HG03439 (cell line): ENCODE results near the gene MRO.
"Not testable (repeated sequence)": the region's sequence is repeated elsewhere in the genome, so short reads cannot be mapped to it uniquely, and the experiment has no call there.

Source experiments
- ATAC-seq: cut with Tn5 transposase; IDR thresholded peaks from one replicate; pipeline ENCODE4 v1.9.1; 2021; ENCODE audit warnings: mild to moderate bottlenecking, moderate library complexity; ENCODE audit not compliant: unreplicated experiment

The MRO gene

DNA sequence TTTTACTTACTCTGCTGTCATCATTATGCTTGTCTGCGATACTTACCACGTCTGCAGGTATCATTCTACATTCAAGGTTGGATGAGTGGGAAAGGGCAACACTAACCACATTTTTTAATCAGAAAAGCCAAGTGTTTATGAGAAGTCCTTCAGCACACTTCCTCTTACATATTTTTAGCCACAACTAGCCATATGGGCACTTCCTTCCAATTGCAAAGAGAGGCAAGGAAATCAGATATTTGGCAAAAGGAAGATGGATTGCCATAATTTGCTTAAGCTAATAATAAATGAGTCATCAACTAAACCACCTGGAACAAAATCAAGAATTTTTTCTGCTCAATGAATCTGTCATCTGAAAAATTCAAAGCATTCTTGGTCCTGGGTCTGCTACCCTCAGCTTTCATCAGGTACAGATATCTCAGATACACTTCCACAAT is 16.7 kb upstream of the MRO start:
- ATAC-seq = no peak

DNA sequence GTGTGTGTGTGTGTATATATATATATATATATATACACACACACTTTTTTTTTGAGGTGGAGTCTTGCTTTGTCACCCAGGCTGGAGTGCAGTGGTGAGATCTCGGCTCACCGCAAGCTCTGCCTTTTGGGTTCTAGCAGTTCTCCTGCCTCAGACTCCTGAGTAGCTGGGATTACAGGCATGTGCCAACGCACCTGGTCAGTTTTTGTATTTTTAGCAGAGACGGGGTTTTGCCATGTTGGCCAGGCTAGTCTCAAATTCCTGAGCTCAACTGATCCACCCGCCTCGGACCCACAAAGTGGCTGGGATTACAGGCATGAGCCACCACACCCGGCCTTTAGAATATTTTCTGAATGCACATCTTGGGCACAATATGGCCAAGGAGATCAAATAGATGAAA is 13.7 kb upstream of the MRO start:
- not testable (repeated sequence) for ATAC-seq

DNA sequence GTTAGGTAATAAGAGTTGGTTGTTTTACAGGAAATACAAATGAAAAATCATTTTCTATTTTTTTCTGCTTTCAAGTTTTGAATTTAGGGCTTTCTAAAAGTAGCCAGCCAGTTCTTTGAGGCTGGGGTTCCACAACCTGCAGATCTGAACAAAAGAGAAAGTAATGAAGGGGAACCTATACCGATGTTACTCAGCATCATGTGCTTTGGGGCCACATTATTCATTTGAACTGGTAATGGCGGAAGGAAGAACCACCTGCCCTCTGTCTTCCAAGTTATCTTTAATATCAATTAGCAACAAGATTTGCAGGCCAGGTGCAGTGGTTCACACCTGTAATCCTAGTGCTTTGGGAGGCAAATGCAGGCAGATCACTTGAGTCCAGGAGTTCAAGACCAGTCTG is 12.9 kb upstream of the MRO start:
- ATAC-seq = peak; percentile 58

DNA sequence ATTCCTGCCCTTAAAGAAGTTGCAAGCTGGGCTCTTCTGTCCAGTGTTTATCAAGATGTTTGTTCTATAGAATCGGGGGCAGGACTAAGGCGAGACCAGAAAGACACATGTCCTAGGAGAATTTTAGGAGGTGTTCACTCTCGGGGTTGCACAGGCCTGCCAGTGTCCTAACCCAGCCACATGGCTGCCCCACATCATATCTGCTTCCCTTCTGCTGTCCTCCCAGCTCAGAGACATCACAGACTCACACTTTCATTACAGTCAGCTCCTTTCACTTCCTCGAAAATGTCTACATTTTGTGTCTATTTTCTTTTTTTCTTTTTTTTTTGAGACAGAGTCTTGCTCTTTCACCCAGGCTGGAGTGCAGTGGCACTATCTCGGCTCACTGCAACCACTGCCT is 10.7 kb upstream of the MRO start:
- ATAC-seq = no peak

DNA sequence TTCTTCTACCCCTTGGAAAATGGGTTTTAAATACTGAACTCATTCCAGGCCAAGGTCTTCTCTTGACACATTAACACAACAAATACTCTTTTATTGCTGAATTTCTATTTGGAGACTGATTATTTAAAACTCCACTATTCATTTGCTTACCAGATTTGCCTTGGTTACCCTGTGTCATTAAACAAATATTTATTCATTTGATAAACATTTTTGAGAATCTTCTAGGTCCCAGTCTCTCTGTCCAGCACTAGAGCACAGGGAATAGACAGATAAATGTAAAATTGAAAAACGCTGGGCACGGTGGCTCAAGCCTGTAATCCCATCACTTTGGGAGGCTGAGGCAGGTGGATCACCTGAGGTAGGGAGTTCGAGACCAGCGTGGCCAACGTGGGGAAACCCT is 9.8 kb upstream of the MRO start:
- no peak for ATAC-seq

DNA sequence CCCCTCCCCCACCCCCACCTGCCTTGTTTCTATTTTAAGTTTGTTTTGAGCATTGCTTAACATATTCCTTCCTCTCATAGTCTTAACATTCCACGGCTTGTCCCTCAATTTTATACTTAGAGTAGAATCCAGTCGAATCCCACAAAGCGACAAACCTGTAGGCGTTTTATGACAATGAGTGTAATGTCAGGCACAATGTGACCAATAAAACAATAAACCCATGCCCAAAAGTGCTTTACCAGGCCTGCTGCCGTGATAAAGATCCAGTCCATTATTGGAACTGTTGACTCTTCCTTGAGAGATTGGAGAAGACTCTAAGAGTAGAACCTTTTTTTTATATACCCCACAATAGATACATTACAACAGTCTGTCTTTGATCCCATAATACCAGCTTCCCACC is 6.2 kb upstream of the MRO start:
- no peak for ATAC-seq

DNA sequence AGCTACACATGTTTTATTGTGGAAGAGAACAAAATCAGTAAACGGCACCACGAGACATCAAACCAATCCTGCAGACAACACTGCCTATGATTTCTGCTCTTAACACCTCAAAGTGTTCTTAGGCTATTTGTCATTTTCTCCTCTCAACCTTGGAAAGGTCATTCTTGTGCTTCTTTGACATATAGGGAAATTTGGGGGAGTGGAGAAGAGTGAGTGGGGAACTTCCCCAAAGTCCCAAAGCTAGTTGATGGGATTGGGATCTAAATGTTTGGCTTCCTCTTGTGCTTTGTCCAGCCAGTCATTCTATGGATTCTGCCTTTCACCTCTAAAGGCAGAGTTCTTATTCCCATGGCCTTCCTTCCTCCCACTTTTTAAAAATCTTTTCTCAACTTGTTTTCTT is 5.8 kb upstream of the MRO start:
- no peak for ATAC-seq

DNA sequence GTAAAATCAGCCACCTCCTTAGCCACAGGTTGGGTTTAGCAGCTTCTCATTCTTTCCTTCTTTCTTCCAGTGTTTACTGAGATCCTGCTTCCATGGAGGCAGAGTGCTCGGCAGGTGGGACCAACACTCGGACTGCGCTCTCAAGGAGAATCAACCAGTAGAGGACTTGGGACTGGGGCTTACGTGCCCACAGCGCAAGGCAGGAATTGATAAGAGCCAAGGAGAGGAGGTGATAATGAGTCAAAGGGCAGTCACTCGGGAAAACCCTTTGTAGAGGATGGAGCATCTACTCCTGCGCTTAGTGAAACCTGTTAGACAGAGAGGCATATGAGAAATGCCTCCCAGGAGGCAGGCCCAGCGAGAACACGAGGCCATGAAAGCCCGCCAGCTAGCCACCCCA is 2.9 kb upstream of the MRO start:
- ATAC-seq = no peak

DNA sequence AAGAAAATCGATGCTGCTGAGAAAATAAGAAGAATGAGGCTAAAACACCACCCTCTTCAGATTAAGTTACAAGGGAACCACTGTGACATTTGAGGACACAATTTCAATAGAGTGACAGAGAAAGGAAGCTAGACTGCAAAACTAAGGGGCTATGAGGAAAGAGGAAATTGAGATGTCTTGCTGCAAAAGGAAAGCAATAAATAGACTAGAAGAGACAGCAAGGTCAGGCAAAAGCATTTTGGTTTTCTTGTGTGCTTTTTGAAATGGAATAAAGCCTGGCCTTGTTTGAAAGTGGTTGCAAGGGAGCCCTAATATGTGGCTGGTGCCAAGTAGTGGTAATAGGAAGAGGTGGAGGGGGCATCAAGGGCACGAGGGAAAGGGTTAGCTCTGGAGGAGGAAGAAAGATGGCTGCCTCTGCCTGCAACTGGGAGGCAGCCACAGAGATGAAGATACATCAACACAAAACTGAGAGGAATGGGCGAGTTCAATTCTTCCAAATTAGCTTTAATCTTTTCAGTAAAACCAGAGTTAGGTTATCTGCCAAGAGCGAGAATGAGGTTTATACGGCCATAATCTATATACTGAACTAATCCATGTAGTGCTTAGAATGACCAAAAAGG is 1.2 kb upstream of the MRO start:
- no peak for ATAC-seq

DNA sequence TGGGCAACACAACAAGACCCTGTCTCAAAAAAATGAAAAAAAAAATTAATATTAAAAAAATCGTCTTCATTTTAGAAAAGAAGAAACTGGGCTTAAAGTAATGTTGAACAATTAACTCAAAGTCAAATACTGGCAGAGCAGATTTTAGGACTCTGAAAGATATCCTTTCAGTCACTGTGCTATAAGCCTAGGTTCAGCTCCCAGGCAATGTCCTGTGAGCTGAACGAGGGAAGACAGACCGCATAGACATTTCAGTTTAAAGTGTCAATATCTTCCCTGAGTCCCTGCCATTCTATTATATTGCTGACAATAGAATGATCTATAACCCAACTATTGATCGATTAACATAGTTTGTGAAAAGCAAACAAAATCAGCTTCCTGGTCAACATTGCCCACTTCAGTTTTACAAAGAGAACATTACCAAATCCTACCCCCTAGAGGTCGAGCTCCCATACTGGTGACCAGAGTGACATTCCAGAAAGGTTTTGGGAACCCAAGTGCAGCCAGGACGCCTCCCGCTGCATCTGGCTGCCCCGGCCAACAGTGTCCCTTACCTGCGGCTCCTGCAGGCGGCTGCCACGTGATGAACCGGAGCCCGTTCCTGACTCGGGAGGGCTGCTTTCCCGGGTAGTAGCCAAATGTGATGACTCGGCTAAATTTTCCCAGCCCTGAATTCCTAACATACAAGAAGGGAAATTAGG is 639 bp downstream of the MRO start:
- ATAC-seq = no peak

DNA sequence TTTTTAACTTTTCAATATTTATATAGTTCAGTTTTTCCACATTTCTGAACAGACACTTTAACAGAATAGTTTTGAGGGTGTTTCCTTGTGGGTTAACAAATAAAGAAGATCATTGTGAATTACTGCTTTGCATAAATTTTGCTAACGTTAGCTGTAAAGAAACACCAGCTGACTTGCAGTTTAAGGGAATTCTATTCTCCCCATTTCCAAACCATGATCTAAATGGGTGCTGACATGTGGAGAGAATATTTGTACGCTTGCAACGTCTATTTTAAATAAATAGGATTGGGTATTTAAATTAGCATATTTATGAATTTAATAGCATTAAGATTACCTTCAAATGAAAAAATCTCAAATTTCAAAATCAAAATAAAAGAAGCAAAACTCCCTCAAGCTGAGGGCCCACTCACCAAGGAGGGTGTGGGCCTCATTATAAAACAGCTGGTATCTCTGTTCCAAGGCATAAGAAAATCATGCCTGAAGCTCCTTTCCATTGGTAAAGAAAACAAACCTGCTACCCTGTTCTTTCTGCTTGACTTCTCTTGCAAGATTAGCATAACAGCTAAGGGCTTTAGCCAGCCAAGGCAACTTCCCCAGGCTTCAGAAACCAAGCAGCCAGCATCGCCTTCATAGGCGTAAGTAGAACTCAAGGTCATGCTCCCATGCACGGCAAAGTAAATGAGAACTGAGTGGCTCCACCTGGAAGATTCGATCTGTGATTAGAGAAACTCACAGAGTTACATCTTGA is 3.2 kb downstream of the MRO start:
- no peak for ATAC-seq

DNA sequence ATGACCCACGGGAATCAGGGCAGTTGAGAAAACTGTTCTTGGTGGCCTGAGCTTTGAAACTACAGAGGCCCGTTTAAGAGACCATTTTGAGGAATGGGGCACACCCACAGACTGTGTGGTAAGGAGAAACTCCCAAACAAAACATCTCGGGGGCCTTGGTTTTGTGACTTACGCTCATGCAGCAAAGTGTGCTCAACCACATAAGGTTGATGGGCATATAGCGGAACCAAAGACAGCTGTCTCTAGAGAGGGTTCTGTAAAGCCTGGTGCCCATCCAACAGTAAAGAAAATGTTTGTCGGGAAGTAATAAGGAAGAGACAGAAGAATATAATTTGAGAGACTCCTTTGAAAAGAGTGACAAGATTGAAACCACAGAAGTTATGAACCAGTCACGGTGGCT is 5.4 kb downstream of the MRO start:
- no peak for ATAC-seq

DNA sequence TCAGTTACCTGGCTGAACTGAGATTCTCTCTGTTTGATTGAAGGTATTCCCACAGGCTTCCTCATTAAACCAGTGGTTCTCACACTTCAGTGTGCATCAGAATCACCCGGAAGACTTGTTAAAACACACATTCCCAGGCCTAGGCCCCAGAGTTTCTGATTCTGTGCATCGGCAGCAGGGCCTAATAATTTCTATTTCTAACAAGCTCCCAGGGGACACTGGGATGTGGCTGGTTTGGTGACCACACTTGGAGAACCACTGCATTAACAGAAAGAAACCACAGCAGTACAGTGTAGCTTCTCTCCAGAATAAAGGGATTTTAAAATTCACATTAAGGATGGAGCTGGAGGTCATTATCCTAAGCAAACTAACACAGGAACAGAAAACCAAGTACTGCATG is 6.5 kb downstream of the MRO start:
- no peak for ATAC-seq

DNA sequence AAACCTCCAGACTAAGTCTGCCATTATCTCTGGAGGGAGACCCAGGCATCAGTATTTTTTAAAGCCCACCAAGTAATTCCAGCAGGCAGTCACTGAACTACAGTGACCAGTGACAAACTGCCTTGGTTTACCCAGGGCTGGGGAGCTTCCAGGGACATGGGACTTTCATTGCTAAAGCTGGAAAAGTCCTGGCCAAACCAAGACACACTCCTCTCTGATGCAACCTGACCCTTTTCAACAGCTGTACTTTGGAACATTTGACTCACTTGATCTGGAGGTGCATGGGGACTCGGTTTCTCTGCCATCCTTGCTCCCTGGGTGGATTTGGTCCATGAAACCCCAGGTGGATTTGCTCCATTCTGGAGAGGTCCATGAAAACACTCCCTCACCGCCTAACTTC is 7.0 kb downstream of the MRO start:
- no peak for ATAC-seq

DNA sequence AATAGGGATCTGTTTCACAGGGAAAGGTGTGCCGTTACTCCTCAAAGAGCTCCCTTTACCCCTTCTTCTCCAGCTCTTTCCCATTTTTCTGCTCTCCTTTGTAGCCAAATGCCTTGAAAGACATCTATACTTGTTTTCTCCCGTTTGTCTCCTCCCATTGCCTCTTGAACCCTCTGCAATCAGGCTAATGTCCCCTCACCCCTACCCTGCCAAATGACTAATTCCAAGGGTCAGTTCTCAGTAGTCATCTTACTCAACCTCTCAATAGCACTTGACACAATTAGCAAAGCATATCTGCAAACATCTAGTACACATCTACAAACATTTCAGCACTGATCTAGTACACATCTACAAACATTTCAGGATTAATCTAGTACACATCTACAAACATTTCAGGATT is 12.6 kb downstream of the MRO start:
- no peak for ATAC-seq

DNA sequence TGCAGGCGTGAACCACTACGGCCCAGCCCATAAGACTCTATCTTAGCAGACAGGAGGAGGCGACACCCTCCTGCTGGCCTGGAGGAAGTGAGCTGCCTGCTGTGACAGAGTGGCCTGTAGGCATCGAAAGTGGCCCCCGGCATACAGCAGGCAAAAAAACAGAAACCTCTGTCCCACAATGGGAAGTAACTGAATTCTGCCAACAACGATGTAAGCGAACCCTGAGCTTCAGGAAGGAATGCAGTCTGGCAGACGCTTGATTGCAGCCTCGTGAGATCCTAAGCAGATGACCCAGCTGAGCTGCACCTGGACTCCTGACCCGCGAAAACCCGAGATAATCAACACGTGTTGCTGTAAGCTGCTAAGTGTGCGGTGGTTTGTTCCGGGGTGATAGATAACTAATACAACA is 13.6 kb downstream of the MRO start:
- no peak for ATAC-seq

DNA sequence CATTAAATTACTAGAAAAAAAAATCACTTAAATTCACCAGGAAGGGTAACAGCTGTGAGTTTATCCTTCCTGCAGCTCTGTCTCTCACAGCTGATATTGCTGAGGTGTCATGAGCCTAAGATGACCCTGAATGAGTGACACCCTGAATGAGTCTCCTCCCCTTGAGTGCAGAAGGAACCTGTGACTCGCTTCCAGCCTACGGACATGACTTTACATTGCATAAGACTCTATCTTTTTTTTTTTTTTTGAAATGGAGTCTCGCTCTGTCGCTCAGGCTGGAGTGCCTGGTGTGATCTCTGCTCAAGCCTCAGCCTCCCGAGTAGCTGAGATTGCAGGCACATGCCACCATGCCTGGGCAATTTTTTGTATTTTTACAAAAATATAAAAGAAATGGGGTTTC is 14.1 kb downstream of the MRO start:
- ATAC-seq = no peak

DNA sequence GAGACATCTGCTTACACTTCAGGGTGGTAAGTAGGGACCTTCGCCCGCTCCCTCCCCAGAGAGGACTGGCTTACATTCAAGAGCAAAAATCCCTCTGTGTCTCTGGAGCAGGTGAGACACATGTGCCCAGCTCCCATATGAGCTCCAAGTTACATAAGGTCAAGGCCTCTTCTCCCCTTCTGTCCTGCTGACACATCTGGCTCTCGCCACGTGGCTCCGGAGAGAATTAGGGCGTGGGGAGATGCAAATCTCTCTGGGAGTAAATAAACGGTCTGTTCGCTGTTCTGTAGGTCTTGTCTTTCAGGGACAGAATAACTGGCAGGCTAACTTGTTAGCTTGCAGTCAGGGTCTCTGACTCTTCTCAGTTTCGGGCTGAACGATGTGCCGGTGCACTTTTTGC is 16.2 kb downstream of the MRO start:
- ATAC-seq = no peak

DNA sequence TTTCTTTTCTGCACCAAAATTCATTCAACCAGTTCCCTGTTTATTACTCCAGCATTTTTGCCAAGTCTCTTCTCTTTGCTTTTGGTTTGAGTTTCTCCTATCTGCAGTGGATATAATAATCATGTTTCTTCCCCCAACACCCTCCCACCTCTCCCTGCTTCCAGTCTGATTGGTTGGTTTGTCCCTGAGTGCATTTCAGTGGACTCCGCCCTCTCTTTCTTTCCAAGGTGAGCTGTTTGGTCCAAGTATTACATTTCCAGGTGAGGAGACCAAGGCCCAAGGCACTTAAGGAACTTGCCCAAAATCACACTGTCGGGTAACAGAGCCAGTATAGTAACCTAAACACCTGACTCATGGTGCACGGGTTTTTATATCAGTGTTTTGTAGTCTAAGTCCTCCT is 17.7 kb downstream of the MRO start:
- no peak for ATAC-seq

DNA sequence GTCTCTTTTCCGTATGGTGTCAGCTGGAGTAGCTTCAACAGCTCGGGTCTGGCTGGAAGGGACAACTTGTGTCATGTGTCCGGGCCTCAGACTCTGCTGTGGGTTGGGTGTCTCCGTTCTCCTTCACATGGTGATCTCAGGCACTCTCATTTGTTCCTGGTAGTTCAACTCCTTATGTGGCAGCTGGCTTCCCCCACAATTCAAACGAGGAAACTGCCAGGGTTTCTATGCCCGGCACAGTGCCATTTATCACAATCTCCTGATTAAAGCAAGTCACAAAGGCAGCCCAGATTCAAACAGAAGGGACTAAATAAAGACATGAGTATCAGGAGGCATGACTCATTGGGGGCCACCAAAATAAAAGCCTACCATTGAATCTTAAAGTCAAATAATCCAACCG is 22.7 kb downstream of the MRO start:
- no peak for ATAC-seq

DNA sequence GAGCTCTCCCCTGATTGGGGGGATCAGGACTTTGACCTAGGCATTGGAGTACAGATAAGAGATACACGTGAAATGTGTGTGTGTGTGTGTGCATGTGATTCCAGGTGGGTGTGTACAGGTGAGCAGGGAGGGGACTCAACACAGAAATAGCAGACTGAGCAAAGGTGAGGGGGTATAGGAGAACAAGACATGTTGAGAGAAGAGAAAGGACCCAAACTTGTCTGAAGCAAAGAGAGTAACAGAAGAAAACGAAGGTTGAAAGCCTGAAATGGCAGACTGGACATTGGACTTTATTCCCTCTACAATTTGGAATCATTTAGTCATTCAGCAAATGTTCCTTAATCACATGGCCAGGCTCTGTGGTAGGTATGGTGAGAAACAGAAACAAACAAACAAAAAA is 23.3 kb downstream of the MRO start:
- no peak for ATAC-seq
